K562 (cell line): ENCODE data around the gene TCF12. TPM values are rescaled to one million over a fixed set of nuclear protein-coding genes. Genes with fewer than 3 reads are reported as not detected.

Experiments used
- BRCA1 ChIP-seq, 2 experiments: fragments of 450-650 bp in 1 of 2; sonication (generic) in 1 of 2; formaldehyde crosslinking in 1 of 2; IDR thresholded peaks; 2 replicates each; pipeline versions ENCODE4 v1.5.0 to v1.6.1; 2017 to 2020; ENCODE audit warnings: mild to moderate bottlenecking in 1 of 2, missing genetic modification reagents in 1 of 2
- CCNT2 ChIP-seq: IDR thresholded peaks from 2 replicates; pipeline ENCODE4 v1.6.1; 2011; ENCODE audit warnings: borderline replicate concordance, low read depth, mild to moderate bottlenecking, moderate library complexity, mixed read lengths, low read length; ENCODE audit not compliant: insufficient read length; ENCODE audit errors: extremely low read depth
- CEBPZ ChIP-seq: fragments of 150-350 bp; IDR thresholded peaks from 2 replicates; pipeline ENCODE4 v1.6.1; 2014; ENCODE audit warnings: low read depth, mild to moderate bottlenecking, low read length, borderline replicate concordance
- CHD4 ChIP-seq: fragments of 200-600 bp; sonication (generic); IDR thresholded peaks from 3 replicates; pipeline ENCODE4 v1.6.1; 2012; ENCODE audit warnings: low read depth, mild to moderate bottlenecking, mixed read lengths, low read length, inconsistent platforms; ENCODE audit not compliant: insufficient read depth, insufficient replicate concordance, poor library complexity, severe bottlenecking
- KDM5B ChIP-seq: fragments of 200-600 bp; sonication (generic); IDR thresholded peaks from 2 replicates; pipeline ENCODE4 v1.6.1; 2012; ENCODE audit warnings: low read depth, mild to moderate bottlenecking, moderate library complexity, low read length, control low read depth, inconsistent platforms; ENCODE audit not compliant: insufficient replicate concordance
- KHSRP ChIP-seq: fragments of 450-650 bp; IDR thresholded peaks from 2 replicates; pipeline ENCODE4 v1.6.1; 2017
- MBD1 ChIP-seq: fragments of 250-450 bp; sonication (Bioruptor Pico); IDR thresholded peaks from 2 replicates; pipeline ENCODE4 v1.8.0; 2022; ENCODE audit warnings: inconsistent platforms
- MEF2A ChIP-seq: IDR thresholded peaks from 2 replicates; pipeline ENCODE4 v1.6.1; 2011; ENCODE audit warnings: low read depth, mild to moderate bottlenecking, low read length, moderate library complexity; ENCODE audit not compliant: control insufficient read depth
- NONO ChIP-seq, 2 experiments: fragments of 200-400 bp in 1 of 2; fragments of 450-650 bp in 1 of 2; formaldehyde crosslinking in 1 of 2; IDR thresholded peaks; 2 replicates each; pipeline ENCODE4 v1.6.1; 2017; ENCODE audit warnings: low read depth in 2 of 2, mild to moderate bottlenecking in 2 of 2, moderate library complexity in 2 of 2, low read length in 1 of 2
- RBFOX2 ChIP-seq: fragments of 200-400 bp; formaldehyde crosslinking; IDR thresholded peaks from 2 replicates; pipeline ENCODE4 v1.6.1; 2017; ENCODE audit warnings: low read depth, mild to moderate bottlenecking, low read length, moderate library complexity
- TAF9B ChIP-seq: fragments of 450-650 bp; IDR thresholded peaks from 2 replicates; pipeline ENCODE4 v1.6.1; 2018; ENCODE audit warnings: mild to moderate bottlenecking; ENCODE audit not compliant: partially characterized antibody
- TCFL5 ChIP-seq: fragments of 250-450 bp; sonication (Bioruptor Pico); conservative IDR thresholded peaks from 2 replicates; pipeline ENCODE4 v1.6.1; 2021; ENCODE audit warnings: mild to moderate bottlenecking, moderate library complexity, matching md5 sums
- ZBTB34 ChIP-seq: fragments of 250-450 bp; sonication (Bioruptor Pico); IDR thresholded peaks from 2 replicates; pipeline ENCODE4 v1.8.0; 2021; ENCODE audit warnings: mild to moderate bottlenecking, moderate library complexity
- ZMIZ1 ChIP-seq, 2 experiments: fragments of 150-350 bp in 1 of 2; IDR thresholded peaks; 2 replicates each; pipeline ENCODE4 v1.6.1; 2012 to 2016; ENCODE audit warnings: low read depth in 2 of 2, low read length in 2 of 2, mild to moderate bottlenecking in 1 of 2, moderate library complexity in 1 of 2
- ZNF140 ChIP-seq: fragments of 250-450 bp; sonication (Bioruptor Pico); IDR thresholded peaks from 2 replicates; pipeline ENCODE4 v1.8.0; 2021; ENCODE audit warnings: moderate library complexity, mild to moderate bottlenecking, inconsistent platforms
- ZNF146 ChIP-seq: IDR thresholded peaks from one replicate; pipeline ENCODE4 v1.6.1; 2018; ENCODE audit warnings: missing compliant biosample characterization; ENCODE audit not compliant: unreplicated experiment
- polyA plus RNA-seq, 8 experiments: library from polyadenylated mRNA; depleted of rRNA in 4 of 8; stranded (reverse) in 5 of 8; unstranded in 3 of 8; fragments of >200 nt; fragmentation: Nextera tagmentation in 2 of 8; fragmentation: Illumina TruSeq in 1 of 8; extraction: Ambion mirVana in 2 of 8; extraction: Trizol in 1 of 8; gene quantifications; 2 replicates each; pipeline versions ENCODE4 v1.2.1 to v1.2.3, GENCODE V29; 2011 to 2014; ENCODE audit warnings: inconsistent platforms in 1 of 8, missing spikeins in 1 of 8
- total RNA-seq, 7 experiments: library from RNA; depleted of rRNA in 6 of 7; stranded (reverse); fragments of >200 nt in 6 of 7; fragmentation: Illumina TruSeq in 2 of 7; extraction: Trizol in 2 of 7; gene quantifications; 2 replicates each; pipeline versions ENCODE4 v1.2.1 to v1.2.3, GENCODE V29; 2011 to 2021; ENCODE audit warnings: low replicate concordance in 1 of 7

Gene TCF12
- total and polyA plus RNA-seq, 9 of the 15 experiments (the other 6 are each of a cell fraction or from before 2014, with no cell fraction given) = 10.5 to 132 (median 52.9) TPM

- TF ChIP-seq ZBTB34 (CRISPR knock-in tag) (no peak), BRCA1 (IDR thresholded peaks at IDR 0.05) (no peak), BRCA1 (CRISPR knock-in tag; IDR thresholded peaks at IDR 0.05) (no peak), ZMIZ1 (IDR thresholded peaks at IDR 0.05; ENCODE audit: low read depth in 2 of 2, low read length in 2 of 2) (0 out of 4 replicates have a peak, but pooled peaks of 1 of the 2 experiments have one; percentile 10), ZNF140 (CRISPR knock-in tag) (no peak), TAF9B (no peak), KHSRP (no peak), KDM5B (no peak), CEBPZ (no peak), NONO (IDR thresholded peaks at IDR 0.05; ENCODE audit: low read depth in 2 of 2, low read length in 1 of 2) (peak; percentile 44 to 52; a peak in 2 of 4 replicates), RBFOX2 (peak; percentile 79), TCFL5 (CRISPR knock-in tag) (no peak), CHD4 (no peak), MEF2A (no peak), ZNF146 (CRISPR knock-in tag) (no peak), CCNT2 (peak; percentile 13), MBD1 (CRISPR knock-in tag) (no peak)
Observed at GRCh38 chr15:56919031-56919608, 676 bp downstream of the TCF12 start (continued).
